Fibroblast of gingiva (primary cell): Measurements from ENCODE around the gene UBXN2A.
A peak's percentile ranks its signal among the peaks of the same experiment; 100 is the strongest.

ENCODE experiments used
- DNase-seq: peaks from one replicate; pipeline ENCODE4 v3.0.0-alpha.2; 2011; ENCODE audit warnings: low read depth

The UBXN2A gene

GRCh38 chr2:23939987-23940717 is at the start of gene UBXN2A:
Gene UBXN2A, plus strand, starts transcription at chr2:23940463. Its CDS starts 17,852 bp downstream, at chr2:23958315.
- DNase-seq = peak; percentile 76

GRCh38 chr2:23900133-23900532 is 40.1 kb upstream of the UBXN2A start:
- no peak for DNase-seq

GRCh38 chr2:23900541-23901322 is 39.5 kb upstream of the UBXN2A start:
- peak; percentile 85 for DNase-seq

- DNase-seq = peak; percentile 63
Measured at GRCh38 chr2:23901966-23902846, 38.1 kb upstream of the UBXN2A start.

DNA sequence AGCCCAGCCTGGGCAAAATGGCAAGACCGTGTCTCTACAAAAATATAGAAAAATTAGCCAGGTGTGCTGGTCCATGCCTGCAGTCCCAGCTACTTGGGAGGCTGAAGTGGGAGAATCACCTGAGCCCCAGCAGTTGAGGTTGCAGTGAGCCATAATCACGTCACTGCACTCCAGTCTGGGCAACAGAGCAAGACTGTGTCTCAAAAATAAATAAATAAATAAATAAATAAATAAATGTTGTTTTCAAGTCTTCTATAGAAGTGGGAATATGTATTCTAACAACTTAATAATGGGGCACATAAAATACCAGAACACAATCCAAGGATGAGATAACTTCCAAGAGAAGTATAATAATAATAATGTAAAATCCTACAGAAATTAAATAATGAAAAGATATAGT is 37.2 kb upstream of the UBXN2A start:
- no peak for DNase-seq

GRCh38 chr2:23904215-23904614 is 36.0 kb upstream of the UBXN2A start:
- no peak for DNase-seq

- peak; percentile 67 for DNase-seq
Measured at GRCh38 chr2:23904692-23905091, 35.6 kb upstream of the UBXN2A start.

GRCh38 chr2:23905155-23905554 is 35.1 kb upstream of the UBXN2A start:
- DNase-seq = peak; percentile 3

GRCh38 chr2:23912054-23912453 is 28.2 kb upstream of the UBXN2A start:
- peak; percentile 7 for DNase-seq

DNA sequence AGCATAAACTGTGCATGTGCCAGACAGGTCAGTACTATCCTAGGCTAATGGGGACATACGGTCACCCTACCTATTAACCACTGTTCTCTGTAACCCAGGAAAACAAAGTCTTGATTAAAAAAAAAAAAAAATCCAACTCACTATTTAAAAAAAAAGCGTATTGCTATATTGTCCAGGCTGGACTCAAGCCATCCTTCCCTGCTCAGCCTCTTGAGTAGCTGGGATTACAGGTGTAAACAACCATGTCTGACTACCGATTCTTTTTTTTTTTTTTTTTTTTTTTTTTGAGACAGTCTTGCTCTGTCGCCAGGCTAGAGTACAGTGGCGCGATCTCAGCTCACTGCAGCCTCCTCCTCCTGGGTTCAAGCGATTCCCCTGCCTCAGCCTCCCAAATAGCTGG is 24.9 kb upstream of the UBXN2A start:
- DNase-seq = no peak

DNA sequence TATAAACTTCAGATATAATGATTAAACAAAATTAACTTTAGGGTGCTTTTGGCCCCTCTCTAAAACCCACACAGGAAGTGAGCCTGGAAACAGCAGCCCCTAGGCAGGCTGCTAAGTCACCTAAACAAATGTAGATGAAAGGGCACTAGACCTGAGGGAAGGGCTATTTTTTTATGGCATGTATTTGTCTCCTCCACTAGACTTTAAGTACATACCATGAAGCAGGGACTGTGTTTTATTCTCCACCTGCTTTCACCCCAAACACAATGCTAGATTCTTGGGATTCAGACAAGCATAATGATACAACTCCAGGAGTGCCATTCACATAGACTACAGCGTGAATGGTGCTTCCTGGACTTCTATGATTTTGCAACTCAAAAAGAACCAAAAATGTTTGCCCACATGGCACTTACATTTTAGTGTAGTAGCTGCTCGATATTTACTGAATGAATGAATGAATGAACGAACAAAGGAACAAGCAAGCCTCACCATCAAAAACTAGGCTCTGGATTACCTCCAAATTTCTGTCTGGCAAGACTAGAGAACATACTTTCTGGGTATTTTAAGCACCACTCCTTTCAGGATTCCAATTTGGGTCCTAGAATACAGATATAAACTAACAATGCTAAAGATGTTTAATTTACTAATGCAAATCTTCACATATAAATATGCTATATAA is 23.4 kb upstream of the UBXN2A start:
- DNase-seq = no peak

DNA sequence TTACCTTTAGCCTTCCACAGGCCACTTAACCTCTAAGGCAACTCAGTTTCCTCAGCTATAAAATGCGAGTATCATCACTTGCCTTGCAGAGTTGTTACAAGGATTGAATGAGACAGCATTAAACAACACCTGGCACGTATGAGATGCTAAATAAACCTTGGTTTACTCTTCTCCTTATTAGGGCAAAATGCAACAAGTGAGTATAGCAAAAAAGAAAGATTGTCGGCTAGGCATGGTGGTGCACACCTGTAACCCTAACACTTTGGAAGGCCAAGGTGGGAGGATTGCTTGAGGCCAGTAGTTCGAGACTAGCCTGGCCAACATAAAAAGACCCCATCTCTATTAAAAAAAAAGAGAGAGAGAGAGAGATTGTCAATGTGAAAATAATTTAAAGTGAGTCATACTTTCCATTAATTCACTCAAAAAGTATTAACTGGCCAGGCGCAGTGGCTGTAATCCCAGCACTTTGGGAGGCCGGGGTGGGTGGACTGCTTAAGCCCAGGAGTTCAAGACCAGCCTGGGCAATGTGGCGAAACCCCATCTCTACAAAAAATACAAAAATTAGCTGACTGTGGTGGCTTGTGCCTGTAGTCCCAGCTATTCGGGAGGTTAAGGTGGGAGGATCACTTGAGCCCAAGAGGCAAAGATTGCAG is 21.3 kb upstream of the UBXN2A start:
- DNase-seq = peak; percentile 57

GRCh38 chr2:23924589-23925359 is 15.5 kb upstream of the UBXN2A start:
- no peak for DNase-seq

DNA sequence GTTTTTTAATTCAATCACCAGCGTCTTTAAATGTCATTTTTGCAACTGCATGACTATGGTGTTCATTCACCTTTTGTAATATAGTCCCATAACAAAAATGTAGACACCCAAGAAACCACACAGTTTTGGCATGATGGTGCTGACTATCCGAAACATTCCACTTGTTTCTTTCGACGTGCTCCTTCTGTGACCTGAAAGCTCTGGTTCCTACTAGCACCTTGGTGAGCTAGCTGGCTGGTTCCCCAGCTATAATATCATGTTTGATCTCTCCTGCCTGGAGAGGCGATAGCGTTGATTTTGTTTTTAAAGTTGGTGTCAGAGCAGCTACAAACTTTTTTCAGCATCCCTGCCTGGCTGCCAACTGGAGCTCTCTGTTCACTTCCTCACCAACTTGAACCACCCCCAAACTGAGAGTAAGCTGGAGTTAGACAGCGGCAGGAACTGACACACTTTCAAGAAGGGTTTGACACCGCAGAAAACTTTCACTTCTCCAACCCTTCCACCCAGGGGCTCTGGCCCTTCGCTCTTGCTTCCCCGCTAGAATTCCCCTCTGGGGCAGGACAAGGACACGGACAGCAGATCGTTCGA is 14.5 kb upstream of the UBXN2A start:
- peak; percentile 62 for DNase-seq

- no peak for DNase-seq
Measured at GRCh38 chr2:23926290-23926749, 13.9 kb upstream of the UBXN2A start.

DNA sequence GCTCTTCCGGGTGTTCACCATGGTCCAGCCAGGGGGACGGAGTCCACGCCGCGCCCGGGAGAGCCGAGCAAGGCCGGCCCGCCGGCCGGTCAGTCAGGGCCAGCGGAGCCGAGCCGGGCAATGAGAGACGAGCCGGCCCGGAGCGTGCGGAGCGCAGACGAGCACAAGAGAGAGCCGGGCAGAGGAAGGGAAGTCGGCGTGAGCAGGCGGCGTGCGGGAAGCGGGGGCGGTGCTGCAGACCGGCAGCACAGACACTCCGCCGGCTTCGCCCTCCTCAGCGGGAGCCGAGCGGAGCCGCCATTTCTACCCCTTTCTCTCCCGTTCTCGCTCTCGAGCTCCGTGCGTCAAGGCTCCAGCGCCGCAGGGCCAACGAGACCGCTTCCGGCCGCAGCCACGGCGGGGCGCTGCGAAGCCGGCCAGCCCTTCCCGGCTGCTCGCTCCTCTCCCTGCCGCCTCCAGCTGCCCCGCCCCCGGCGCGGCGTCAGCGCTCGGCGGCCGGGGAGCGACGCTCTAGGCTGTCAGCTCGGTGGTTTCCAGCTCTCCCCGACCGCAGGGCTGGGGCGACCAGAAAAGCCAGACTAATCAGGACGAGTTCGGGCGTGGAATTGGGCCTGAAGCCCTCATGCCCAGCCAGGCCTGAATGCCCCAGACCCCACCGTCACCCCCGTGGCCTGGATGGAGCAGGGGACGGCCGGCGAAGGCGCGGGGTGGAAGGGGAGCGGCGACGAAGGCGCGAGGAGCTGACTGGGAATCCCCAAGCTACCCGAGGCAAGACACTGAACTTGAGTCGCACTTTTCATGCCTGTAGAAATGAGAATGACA is 13.3 kb upstream of the UBXN2A start, which contains the start of gene ATAD2B:
ATAD2B (minus strand) TSS at position 374 of the 822 bp plus-strand sequence; CDS start at position 21, 353 bp downstream.
- DNase-seq = peak; percentile 96

- DNase-seq = no peak
Measured at GRCh38 chr2:23934259-23934658, 6.0 kb upstream of the UBXN2A start.

DNA sequence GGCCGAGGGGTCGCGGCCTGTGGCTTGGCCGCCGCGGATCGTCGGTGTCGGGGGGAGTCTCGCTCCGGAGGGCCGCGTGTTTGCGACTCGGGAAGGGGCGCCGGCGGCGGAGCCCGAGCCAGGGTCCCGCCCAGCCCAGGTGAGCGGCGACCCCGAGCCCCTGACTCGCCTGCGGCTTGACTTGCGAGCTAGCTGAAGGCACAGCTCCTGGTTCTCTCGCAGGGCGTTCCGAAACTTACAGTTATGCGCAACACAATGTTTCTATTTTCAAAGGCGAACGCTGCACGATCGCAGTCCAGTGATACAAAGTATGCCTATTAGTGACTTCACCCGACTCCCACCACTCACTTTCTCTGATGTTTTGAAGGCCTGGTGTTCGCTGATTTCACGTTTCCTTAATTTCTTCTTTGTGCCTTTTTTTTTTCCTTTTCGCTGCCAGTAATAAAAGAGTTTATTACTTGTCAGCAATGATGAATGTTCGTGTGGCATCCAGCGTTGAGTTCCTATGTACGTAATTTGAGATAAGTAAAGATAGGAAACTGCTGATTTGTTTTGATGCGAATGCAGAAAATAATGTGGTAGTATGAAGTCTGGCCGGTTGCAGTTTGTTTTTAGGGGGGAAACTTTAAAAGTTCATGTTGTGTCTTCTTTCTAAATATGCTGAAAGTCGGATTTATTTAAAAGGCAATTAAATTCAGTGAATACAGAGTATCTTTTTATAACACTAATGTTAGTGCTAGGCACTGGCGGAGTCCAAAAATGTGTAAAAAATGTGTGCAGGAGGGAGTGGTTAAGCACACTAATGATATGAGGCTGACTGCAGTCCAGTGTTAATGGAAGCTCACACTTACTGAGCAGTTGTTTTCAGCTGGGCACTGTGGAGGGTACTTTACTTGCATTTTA is 706 bp downstream of the UBXN2A start:
- peak; percentile 34 for DNase-seq
